RWPE2 (cell line): ENCODE measurements around the gene FREM3.
"Not testable (repeated sequence)": the region's sequence is repeated elsewhere in the genome, so short reads cannot be mapped to it uniquely, and the experiment has no call there.

Experiments used
- ATAC-seq: fragments of 200-7000 bp; cut with Tn5 transposase; 3 replicates; pipeline ENCODE4 v1.9.1; 2021; ENCODE audit warnings: low read depth
- DNase-seq: peaks from one replicate; pipeline ENCODE4 v3.0.0-alpha.2; 2020; ENCODE audit warnings: low spot score
- H3K27ac ChIP-seq: fragments of 450-650 bp; 2 replicates; pipeline ENCODE4 v1.5.1; 2017; ENCODE audit warnings: mild to moderate bottlenecking; ENCODE audit not compliant: poor library complexity, severe bottlenecking
- H3K27me3 ChIP-seq: fragments of 250-450 bp; sonication (Bioruptor Pico); 2 replicates; pipeline ENCODE4 v1.5.1; 2021; ENCODE audit warnings: mild to moderate bottlenecking, moderate library complexity; ENCODE audit not compliant: insufficient read depth, poor library complexity, severe bottlenecking
- H3K36me3 ChIP-seq: fragments of 250-450 bp; sonication (Bioruptor Pico); 2 replicates; pipeline ENCODE4 v1.5.1; 2020; ENCODE audit warnings: low read depth, mild to moderate bottlenecking, moderate library complexity
- H3K4me1 ChIP-seq: fragments of 250-450 bp; sonication (Bioruptor Pico); 2 replicates; pipeline ENCODE4 v1.5.1; 2021; ENCODE audit warnings: mild to moderate bottlenecking, moderate library complexity; ENCODE audit not compliant: insufficient read depth, poor library complexity, severe bottlenecking
- H3K4me3 ChIP-seq: fragments of 250-450 bp; sonication (Bioruptor Pico); 2 replicates; pipeline ENCODE4 v1.5.1; 2021; ENCODE audit warnings: mild to moderate bottlenecking, moderate library complexity; ENCODE audit not compliant: severe bottlenecking
- H3K9me3 ChIP-seq: fragments of 250-450 bp; sonication (Bioruptor Pico); 2 replicates; pipeline ENCODE4 v1.5.1; 2021; ENCODE audit warnings: mild to moderate bottlenecking, moderate library complexity; ENCODE audit not compliant: severe bottlenecking
- CTCF ChIP-seq: fragments of 450-650 bp; IDR thresholded peaks from one replicate; pipeline ENCODE4 v1.5.1; 2017; ENCODE audit warnings: mild to moderate bottlenecking, moderate library complexity; ENCODE audit not compliant: poor library complexity, severe bottlenecking

The FREM3 gene

DNA sequence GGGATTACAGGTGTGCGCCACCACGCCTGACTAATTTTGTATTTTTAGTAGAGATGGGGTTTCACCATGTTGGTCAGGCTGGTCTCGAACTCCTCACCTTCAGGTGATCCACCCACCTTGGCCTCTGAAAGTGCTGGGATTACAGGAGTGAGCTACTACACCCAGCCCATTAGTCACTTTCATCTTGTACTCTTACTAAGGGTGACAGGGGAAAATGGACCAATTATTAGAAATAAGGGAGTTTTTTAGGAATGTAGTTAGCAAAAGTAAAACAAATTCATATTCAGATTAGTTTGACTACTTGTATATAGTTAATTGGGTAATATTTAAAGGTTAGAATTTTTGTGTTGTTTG is 160.8 kb downstream of the FREM3 start:
- no peak for DNase-seq
- ATAC-seq, result no peak
- TF ChIP-seq CTCF, result no peak
- Histone ChIP-seq H3K27ac (no peak overlapping the region), H3K36me3 (peaks cover 98% of the 10 kb centered on the region), H3K9me3 (no peaks in the 10 kb centered on the region), H3K27me3 (no peaks in the 10 kb centered on the region), H3K4me1 (no peaks in the 10 kb centered on the region), H3K4me3 (no peak overlapping the region)

- no peak overlapping the region for H3K4me3 ChIP-seq
- DNase-seq (no peak), ATAC-seq (no peak)
- H3K27me3 ChIP-seq, result no peaks in the 10 kb centered on the region
- no peaks in the 10 kb centered on the region for H3K9me3 ChIP-seq
- TF ChIP-seq CTCF, result no peak
- H3K36me3 ChIP-seq, result peaks cover 98% of the 10 kb centered on the region
- H3K4me1 ChIP-seq, result no peaks in the 10 kb centered on the region
- H3K27ac ChIP-seq, result no peak overlapping the region
Measured at GRCh38 chr4:143538979-143539669, 161.4 kb downstream of the FREM3 start.

GRCh38 chr4:143531788-143532491 is 168.5 kb downstream of the FREM3 start:
- H3K27me3 ChIP-seq, result no peaks in the 10 kb centered on the region
- TF ChIP-seq CTCF, result no peak
- ATAC-seq (no peak), DNase-seq (no peak)
- peaks cover 98% of the 10 kb centered on the region for H3K36me3 ChIP-seq
- H3K27ac ChIP-seq, result no peak overlapping the region
- H3K4me1 ChIP-seq, result peaks cover 9% of the 10 kb centered on the region
- no peaks in the 10 kb centered on the region for H3K9me3 ChIP-seq
- H3K4me3 ChIP-seq, result no peak overlapping the region

DNA sequence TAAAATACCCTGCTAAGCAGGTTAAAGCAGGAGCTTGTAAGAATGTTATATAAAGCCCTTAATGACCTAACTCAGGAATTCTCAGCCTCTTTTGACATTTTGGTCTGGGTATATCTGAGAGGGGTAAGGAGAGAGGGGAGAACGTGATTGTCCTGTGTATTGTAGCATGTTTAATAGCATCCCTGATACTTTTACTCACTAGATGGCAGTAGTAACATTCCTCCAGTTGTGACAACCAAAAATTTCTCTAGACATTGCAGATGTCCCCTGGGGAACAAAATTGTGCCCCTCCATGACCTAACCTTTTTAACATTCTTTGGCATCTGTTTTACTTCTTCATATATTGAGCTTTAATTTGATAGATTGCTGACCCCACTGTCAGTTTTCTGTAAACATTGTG is 169.1 kb downstream of the FREM3 start:
- no peak overlapping the region for H3K27ac ChIP-seq
- DNase-seq (no peak), ATAC-seq (0 out of 3 replicates have a peak, but pooled peaks have one; percentile 35)

DNA sequence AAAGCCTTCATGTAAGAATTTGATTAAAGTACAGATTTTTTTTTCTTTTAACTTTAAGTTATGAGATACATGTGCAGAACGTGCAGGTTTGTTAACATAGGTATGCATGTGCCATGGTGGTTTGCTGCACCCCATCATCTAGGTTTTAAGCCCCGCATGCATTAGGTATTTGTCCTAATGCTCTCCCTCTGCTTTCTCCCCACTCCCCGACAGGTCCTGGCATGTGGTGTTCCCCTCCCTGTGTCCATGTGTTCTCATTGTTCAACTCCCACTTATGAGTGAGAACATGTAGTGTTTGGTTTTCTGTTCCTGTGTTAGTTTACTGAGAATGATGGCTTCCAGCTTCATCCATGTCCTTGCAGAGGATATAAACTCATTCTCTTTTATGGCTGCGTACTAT is 172.4 kb downstream of the FREM3 start:
- not testable (repeated sequence) for H3K27me3 ChIP-seq, DNase-seq, ATAC-seq, H3K4me1 ChIP-seq, H3K4me3 ChIP-seq, H3K9me3 ChIP-seq, H3K27ac ChIP-seq
- H3K36me3 ChIP-seq, result peaks cover 100% of the 10 kb centered on the region

More for the DNA sequence above, 169.1 kb downstream of the FREM3 start:
- H3K4me1 ChIP-seq, result peaks cover 9% of the 10 kb centered on the region
- no peak overlapping the region for H3K4me3 ChIP-seq
- peaks cover 98% of the 10 kb centered on the region for H3K36me3 ChIP-seq
- H3K9me3 ChIP-seq, result no peaks in the 10 kb centered on the region
- TF ChIP-seq CTCF, result peak; percentile 58
- H3K27me3 ChIP-seq, result no peaks in the 10 kb centered on the region
